Stimulated activated CD8-positive, alpha-beta memory T cell treated with anti-CD3 and anti-CD28 coated beads, Interleukin-7, amount 100 ng/mL, for 24 hours (primary cell): ENCODE data around the gene SCAPER.
"Not testable (repeated sequence)": the region's sequence is repeated elsewhere in the genome, so short reads cannot be mapped to it uniquely, and the experiment has no call there.

Source experiments
- DNase-seq: peaks from one replicate; pipeline ENCODE4 v3.0.0-alpha.2; 2020; ENCODE audit warnings: low read depth

The SCAPER gene

DNA sequence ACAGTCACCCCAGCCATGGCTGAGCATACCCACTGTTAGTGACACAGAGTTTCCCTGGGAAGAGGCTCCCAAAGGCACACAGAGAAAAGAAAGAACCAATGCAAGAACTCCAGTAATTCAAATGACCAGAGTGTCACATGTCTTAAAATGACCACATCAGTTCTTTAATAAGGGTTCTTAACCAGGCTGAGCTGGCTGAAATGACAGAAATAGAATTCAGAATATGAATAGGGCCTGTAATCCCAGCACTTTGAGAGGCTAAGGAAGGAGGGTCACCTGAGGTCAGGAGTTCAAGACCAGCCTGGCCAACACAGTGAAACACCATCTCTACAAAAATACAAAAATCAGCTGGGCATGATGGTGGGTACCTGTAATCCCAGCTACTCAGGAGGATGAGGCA lies 54.8 kb downstream of the SCAPER start:
- DNase-seq: not testable (repeated sequence)

DNA sequence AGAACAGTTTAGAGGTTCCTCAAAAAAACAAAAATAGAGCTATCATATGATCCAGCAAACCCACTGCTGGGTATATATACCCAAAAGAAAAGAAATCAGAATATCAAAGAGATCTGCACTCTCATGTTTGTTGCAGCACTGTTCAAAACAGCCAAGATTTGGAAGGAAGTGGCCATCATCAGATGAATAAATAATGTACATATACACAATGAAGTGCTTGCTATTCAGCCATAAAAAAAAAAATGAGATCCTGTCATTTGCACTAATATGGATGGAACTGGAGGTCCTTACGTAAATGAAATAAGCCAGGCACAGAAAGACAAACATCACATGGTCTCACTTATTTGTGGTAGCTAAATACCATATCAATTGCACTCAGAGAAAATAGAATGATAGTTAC lies 58.4 kb downstream of the SCAPER start:
- no peak for DNase-seq

DNA sequence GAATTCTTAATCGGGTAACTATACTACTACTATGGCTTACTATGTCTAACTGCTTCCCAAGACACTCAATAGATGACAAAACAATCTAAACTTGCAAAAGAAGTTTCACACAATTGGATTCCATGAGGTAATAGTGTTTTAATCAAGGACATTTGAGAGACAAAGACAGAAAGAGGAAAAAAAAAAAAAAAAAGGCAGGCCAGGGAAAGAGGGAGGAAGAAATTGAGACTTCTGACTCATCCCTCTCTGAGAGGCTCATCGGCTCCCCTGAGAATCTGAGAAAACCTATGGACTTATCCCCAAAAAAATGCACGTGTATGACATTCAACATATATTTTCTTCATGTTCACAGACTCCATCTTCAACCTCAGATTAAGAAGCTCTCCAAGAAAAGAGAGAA lies 61.0 kb downstream of the SCAPER start:
- DNase-seq: no peak

DNA sequence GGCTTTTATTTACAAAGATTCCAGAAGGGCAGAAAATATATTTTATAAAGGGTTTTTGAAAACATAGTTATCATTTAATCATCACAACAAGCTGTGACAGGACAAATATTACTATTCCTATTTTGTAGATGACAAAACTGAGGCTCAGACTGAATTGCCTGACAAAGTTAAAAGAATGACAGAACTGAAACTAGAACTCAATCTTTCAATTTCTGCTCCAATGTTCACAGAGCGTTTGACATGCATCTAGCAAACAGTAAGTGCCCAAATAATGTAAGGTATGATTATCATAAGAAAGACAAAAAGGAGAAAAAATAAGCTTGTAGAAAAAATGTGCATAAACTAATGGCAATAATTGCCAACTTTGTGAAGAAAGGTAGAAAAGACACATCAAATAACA lies 61.9 kb downstream of the SCAPER start:
- no peak for DNase-seq

DNA sequence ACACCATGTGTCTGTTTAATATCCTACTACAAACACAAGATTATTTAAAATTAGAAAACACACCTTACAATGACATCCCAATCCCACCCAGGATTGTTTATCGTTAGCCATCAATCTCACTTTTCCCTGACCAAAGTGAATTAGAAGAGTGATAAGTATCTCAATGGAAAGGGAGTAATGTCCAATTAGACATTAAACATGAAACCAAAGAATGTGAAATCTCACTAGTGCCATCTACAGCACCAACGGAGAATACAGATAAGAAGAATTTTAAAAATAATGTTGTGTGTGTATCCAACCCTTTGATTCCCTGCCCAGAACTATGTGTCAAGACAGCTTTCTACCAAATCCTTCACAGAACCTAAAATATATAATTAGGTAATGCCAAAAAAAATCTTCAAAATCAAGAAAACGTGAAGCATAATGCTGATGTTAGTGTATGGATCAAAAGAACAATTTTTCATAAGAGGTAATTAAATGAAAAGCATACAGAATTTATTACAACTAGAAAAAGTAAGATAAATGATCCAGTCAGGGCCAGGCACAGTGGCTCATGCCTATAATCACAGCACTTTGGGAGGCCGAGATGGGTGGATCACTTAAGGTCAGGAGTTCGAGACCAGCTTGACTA lies 64.2 kb downstream of the SCAPER start:
- DNase-seq: no peak

DNA sequence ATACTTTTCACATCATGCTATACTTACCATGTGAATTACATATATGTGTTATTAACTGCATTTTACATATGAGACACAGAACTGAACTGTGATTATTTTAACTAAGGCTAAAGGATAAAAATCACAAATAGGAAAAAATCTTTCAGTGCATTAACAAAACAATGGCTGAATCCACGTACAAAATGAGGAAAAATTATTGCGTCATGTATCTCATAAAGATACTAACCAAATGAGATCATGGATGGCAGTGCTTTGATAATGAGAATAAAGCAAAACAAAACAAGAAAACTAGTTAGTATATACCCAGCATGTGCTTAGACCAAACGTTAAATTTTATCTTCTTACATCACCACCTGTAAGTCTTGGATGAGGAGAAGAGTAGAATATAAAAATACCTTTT lies 66.0 kb downstream of the SCAPER start:
- DNase-seq: no peak

DNA sequence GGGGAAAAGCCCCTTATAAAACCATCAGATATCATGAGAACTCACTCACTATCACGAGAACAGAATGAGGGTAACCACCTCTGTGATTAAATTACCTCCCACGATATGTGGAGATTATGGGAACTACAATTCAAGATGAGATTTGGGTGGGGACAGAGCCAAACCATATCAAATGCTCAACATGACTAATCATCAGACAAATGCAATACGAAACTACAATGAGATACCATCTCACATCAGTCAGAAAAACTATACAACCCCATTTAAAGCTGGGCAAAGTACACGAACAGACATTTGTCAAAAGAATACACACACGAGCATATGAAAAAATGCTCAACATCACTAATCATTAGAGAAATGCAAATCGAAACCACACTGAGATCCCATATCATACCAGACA lies 67.7 kb downstream of the SCAPER start:
- no peak for DNase-seq

DNA sequence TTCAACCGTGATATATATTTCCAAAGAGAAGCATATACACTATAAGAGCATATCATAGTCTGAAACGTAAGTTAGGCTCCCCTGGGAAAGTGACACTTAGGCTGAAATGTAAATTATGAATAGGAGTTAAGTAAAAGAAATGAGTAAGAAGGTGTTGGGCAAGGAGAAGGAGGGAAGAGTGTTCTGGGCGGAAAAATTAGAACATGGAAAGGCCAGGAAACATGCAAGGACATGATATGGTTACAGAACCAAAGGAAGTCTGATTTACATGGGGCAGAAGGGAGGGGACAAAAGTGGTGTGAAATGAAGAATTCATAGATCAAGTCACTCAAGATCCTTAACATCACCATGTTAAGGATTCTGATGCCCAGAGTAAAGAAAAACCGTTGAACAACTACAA lies 75.2 kb downstream of the SCAPER start:
- DNase-seq: no peak

DNA sequence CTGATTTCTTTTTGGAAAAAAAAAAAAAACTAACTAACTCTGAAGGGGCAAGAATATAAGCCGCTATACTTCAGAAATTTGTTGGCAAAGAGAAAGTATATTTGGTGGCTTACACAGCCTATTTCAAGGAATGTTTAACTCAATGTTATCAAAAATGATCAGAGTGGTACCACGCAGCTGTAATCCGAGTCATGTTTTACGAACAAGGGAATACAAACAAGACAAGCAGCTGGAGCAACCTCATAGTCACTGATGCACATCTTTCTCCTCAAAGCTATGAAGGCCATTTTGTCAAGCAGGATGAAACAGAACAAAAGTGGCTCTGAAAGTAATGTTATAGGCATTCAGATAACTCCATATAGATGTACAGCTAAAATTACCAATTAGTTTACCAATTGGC lies 81.2 kb downstream of the SCAPER start:
- no peak for DNase-seq

DNA sequence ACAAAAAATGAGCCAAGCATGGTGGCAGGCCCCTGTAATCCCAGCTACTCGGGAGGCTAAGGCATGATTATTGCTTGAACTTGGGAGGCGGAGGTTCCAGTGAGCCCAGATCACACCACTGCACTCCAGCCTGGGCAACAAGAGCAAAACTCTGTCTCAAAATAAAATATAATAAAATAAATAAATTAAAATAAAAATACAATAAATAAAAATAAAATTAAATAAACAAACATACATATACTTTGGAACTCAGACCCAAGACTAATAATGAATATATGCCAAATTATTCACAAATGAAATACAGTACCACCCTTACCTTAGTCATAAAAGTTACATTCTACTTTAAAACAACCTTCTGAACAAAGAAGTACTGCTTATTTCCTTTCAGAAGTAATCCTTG lies 81.8 kb downstream of the SCAPER start:
- no peak for DNase-seq

DNA sequence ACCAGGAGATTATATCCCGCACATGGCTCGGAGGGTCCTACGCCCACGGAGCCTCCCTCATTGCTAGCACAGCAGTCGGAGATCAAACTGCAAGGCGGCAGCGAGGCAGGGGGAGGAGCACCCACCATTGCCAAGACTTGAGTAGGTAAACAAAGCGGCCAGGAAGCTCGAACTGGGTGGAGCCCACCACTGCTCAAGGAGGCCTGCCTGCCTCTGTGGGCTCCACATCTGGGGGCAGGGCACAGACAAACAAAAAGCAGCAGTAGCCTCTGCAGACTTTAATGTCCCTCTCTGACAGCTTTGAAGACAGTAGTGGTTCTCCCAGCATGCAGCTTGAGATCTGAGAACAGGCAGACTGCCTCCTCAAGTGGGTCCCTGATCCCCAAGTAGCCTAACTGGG lies 86.2 kb downstream of the SCAPER start:
- DNase-seq: not testable (repeated sequence)

DNA sequence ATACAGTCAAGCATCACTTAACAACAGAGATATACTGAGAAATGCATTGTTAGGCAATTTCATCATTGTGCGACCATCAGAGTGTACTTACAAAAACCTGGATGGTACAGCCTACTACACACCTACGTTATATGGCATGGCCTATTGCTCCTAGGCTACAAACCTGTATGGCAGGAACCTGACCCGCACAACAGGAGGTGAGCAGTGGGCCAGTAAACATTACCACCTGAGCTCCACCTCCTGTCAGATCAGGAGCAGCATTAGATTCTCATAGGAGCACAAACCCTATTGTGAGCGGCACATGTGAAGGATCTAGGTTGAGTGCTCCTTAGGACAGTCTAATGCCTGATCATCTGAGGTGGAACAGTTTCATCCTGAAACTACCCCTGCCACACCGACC lies 89.7 kb downstream of the SCAPER start:
- no peak for DNase-seq

DNA sequence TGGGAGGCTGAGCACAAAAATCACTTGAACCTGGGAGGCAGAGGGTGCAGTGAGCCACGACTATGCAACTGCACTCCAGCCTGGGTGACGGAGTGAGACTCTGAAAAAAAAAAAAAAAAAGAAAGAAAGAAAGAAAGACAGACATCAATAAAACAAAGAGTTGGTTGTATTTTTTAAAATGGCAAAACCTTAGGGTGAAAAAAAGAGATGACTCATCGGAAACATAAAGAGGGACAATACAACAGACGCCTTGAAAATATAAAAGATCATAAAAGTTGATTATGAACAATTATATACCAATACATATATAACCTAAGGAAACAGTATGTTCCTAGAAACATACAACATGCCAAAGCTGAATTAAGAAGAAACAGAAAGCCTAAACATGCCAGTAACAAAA lies 92.8 kb downstream of the SCAPER start:
- no peak for DNase-seq

DNA sequence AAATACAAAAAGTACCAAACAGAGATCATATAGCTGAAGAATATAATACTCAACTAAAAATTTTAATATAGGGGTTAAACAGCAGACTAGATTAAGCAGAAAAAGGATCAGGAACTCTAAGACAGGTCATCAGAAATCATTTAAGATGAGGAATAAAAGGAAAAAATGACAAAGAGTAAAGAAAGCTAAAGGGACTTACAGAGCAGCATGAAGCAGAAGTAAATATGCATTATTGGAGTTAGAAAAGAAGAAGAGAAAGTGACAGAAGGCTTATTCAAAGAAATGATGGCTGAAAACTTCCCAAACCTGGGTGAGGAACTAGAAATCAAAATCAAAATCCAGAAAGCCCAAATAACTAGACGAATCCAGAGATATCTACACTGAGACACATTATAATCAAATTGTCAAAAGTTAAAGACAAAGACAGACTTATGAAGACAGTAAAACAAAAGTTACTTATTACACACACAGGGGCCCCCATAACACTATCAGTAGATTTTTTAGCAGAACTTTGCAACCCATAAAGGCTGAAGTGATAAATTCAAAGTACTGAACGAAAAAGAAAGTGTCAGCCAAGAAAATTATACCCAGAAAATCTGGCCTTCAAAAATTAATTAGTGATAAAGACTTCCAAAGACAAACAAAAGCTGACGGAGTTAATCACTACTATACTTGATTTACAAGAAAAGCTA lies 95.6 kb downstream of the SCAPER start:
- DNase-seq: no peak

DNA sequence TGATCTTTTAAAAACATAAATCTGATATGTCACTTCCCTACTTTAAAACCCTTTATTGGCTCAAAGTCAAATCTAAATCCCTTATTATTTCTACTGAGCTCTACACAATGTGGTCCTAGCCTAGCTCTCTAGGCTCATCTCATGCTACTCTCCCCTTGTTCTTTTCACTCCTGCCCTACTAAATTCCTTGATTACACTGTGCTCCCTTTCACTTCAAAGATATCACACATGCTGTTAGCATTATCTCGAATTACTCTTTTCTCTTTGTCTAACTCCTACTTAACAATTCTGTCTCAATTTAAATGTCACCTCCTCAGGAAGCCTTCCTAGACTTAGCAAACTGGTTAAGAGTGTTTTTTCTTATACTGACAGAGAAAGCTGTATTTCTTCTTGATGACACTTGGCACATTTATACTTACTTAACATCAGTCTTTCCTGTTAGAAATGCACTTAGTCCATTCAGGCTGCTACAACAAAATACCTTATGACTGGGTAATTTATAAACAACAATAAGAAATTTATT lies 102.0 kb downstream of the SCAPER start:
- no peak for DNase-seq

DNA sequence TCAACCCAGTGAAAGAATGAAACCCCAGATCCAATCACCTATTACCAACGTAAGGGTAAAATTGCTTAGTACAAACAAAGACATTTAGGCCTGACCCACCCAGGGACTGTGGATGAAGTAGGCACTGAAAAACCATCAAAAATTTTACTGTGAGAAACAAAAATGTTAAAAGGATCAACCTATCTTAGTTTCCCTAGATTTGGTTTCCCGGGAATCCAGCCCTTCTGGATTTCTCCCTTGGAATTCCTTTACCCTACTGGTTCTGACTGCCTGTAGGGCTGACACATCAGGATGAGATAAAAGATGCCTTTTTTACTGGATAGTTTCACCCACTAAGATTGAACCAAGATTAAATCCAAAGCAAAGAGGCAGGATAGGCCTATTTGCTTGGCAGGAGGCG lies 102.7 kb downstream of the SCAPER start:
- no peak for DNase-seq

DNA sequence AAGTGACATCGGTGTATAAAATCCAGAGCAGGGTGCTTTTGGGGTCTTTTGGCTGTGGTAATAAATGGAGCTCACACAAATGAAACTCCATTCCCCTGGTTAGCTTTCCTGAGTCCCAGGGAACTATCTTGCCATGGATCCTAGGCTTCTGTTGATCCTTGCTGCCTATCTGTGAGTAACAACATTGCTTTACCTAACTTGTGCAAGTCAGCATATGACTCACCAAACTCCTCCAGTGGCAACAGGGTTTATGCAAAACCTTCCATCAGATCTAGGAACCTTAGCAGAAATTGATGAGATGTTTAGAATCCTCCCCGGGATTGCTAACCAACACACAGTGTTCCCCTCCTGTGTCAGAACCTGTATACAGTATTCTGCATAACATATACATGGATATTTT lies 105.4 kb downstream of the SCAPER start:
- no peak for DNase-seq

DNA sequence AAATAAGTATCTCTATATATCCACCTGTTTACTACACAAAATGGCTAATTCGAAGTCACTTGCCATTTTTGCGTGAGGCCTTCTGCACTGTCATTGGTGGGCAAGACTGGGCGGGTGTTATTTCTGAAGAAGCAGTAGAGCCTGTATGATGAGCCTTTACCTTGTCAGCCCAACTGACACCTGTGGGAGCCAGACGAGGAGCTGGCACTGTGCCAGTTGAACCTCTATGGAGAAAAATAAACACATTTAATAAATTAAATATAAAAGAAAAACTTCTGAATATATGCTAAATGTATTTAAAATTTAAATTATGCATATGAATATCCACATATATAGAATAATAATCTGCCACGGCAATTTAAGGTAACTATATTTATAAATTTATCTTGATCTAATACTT lies 109.9 kb downstream of the SCAPER start:
- no peak for DNase-seq

DNA sequence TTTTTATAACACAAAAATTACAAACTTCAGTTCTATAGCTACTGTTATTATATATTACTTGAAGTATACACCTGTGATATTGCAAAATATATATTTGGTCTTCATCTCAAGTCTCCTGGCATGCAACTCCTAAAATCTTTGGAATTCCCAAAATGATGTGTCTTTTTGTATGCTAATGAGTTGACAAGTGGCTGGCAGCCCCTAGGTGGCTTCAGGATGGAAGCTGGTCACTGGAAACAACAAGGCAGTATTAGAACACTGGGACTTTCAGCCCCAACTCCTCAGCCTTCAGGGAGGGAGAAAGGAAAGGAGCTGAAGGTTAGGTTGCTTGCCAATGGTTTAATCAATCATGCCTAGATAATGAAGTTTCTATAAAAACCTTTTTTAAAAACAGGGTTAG lies 112.0 kb downstream of the SCAPER start:
- no peak for DNase-seq

DNA sequence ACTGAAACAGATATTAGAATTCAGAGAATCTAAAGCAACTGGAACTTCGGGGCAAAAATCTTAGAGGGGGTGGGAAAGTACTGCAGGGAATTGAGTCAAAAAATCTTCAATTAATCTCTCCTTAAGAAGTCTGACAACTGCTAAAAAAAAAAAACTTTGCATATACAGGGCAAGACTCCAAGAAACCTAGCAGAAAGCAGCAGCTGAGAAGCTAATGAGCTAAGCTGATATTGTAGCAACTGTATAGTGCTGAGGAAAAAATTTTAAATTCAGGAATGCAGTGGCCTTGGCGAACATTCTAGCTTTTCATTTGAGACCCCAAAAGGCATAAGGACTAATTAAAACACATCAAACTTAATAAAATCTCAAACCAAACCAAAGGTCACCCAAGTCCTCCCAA lies 113.6 kb downstream of the SCAPER start:
- no peak for DNase-seq

DNA sequence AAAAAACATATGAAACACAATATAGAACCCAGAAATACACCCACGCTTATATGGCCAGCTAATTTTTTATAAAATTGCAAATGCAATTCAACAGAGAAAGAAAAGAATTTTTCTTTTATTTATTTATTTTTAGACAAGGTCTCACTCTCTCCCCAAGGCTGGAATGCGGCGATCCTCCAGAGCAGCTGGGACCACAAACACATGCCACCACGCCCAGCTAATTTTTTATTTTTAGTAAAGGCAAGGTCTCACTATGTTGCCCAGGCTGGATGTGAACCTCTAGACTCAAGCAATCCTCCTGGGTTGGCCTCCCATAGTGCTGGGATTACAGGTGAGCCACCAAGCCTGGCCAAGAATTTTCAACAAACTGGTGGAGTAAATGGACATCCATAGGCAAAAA lies 117.9 kb downstream of the SCAPER start:
- DNase-seq: no peak

DNA sequence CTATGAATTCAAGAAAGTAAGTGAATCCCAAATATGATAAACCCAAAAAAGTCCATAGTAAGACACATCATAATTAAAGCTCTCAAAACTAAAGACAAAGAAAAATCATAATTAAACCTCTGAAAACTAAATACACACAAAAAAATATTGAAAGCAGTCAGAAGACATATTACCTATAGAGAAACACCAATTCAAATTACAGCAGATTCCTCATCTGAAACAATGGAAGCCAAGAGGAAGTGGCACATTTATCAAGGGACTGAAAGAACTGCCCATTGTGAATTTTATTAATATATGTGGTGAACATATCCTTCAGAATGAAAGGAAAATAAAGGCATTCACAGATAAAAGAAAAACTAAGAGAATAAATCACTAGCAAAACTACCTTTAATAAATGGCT lies 128.2 kb downstream of the SCAPER start:
- DNase-seq: no peak

DNA sequence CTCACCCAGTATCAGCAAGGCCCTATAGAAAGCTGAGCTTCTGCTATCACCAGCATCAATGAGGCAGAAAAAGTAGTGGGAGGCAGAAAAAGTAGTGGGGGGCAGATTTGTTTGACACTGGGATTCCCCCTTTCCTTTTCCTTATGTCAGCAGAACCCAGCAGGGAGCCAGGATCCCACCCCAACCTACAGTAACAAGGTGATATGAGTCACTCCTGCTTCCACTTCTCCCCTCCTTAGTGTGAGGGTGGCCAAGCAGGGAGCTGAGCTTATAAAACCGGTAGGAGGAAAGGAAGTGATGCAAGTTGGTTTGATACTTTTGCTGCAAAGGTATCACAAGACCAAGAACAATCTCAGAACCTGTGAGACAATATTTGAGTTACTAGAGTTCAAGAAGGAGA lies 128.7 kb downstream of the SCAPER start:
- no peak for DNase-seq

DNA sequence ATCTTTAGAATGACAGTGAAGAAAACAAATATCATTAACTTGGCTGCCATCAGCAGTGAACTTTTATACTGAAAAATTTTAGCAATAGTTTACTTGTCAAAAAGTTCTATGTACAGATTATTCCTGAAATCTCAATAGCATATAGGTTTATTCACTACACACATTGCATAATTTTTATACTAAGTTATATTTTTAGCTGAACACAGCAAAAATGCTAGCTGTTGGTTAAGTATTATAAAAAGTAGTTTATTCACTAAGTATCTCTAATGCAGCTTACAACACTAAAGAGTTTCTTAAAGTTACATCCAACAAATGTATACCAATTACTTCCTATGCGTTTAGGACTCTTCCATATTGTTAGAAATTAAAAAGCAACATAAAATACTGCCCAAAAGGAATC lies 131.9 kb downstream of the SCAPER start:
- DNase-seq: no peak
